ENCODE data around the gene SMAD6.
A peak's percentile ranks its signal among the peaks of the same experiment; 100 is the strongest.
"Not testable (repeated sequence)": the region's sequence is repeated elsewhere in the genome, so short reads cannot be mapped to it uniquely, and the experiment has no call there.

Gene SMAD6

DNA sequence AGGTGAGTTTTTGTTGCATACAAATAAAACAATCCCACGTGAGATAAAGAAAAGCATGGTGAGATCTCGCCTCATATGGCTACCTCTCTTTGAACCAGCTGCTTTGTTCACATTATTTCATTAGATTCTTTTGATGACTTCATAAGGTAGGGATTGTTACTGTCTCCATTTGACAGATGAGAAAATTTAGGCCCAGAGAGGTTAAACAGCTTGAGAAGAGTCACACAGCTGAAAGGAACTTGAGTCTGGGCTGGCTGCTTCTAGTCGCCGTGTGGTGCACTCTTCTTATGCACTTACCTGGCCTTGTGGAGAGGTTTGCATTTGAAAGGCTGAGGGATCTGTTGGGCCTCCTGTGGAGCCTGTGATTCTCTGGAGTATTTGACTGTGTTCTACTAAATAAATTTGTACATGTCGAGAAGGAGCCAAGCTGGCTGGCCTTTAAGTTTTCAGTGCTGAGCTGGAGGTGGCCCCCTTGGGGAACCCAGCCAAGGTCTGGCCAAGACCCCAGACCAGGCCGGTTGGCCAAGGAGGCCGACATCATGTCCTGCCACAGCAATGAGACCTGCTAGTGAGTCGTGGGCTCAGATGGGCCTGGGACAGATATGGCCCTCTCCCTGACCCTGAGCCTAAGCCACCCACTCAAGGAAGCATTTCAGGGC is 125.1 kb downstream of the SMAD6 start:
- no peak for TF ChIP-seq CTCF (conservative IDR thresholded peaks at IDR 0.05; ENCODE audit: low read depth, low read length)
- no peak overlapping the region for H3K4me3 ChIP-seq (ENCODE audit: low read depth, low read length)
- no peak for DNase-seq (ENCODE audit: low read depth)

DNA sequence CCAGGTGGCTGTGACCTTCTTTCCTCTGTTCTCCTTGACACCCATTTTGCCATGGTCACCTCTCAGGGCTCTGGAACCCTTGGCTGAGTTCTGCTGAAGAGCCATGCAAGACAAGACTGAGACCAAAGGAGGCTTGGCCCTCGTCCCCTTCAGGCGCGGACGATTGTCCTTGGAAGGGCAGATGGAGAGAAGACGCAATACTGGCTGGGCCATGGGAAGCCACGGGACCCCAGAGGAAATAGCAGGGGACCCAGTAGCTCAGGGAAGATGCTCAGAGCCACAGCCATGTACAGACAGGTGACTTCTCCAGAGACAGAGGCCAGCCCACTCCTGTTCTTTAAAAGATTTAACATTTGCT is 125.6 kb downstream of the SMAD6 start:
- DNase-seq (ENCODE audit: low read depth) = no peak
- TF ChIP-seq CTCF (conservative IDR thresholded peaks at IDR 0.05; ENCODE audit: low read depth, low read length) = no peak
- H3K4me3 ChIP-seq (ENCODE audit: low read depth, low read length) = no peak overlapping the region

DNA sequence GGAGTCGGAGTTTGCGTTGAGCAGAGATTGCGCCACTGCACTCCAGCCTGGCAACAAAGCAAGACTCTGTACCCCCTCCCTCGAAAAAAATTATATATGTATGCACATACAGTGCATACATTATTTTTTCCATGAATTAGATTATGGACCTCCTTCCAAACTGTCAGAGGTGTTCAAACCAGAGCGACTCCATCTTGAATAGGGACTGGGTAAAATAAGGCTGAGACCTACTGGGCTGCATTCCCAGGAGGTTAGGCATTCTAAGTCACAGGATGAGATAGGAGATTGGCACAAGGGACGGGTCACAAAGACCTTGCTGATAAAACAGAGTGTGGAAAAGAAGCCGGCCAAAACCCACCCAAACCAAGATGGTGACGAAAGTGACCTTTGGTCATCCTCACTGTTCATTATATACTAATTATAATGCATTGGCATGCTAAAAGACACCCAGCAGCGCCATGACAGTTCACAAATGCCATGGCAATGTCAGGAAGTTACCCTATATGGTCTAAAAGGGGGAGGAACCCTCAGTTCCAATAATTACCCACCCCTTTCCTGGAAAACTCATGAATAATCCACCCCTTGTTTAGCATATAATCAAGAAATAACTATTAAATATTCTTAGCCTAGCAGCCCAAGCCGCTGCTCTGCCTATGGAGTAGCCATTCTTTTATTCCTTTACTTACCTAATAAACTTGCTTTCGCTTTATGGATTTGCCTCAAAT is 126.9 kb downstream of the SMAD6 start:
- DNase-seq (ENCODE audit: low read depth); H3K4me3 ChIP-seq (ENCODE audit: low read depth, low read length): not testable (repeated sequence)

- H3K4me3 ChIP-seq (ENCODE audit: low read depth, low read length) = no peak overlapping the region
- no peak for DNase-seq (ENCODE audit: low read depth)
- TF ChIP-seq CTCF (conservative IDR thresholded peaks at IDR 0.05; ENCODE audit: low read depth, low read length) = no peak
These were observed 127.6 kb downstream of the SMAD6 start for GRCh38 chr15:66829551-66830121.

GRCh38 chr15:66830358-66830757 is 128.3 kb downstream of the SMAD6 start:
- DNase-seq (ENCODE audit: low read depth) = peak; percentile 51
- TF ChIP-seq CTCF (conservative IDR thresholded peaks at IDR 0.05; ENCODE audit: low read depth, low read length) = no peak
- no peak overlapping the region for H3K4me3 ChIP-seq (ENCODE audit: low read depth, low read length)

GRCh38 chr15:66830823-66831222 is 128.8 kb downstream of the SMAD6 start:
- no peak for TF ChIP-seq CTCF (conservative IDR thresholded peaks at IDR 0.05; ENCODE audit: low read depth, low read length)
- no peak for DNase-seq (ENCODE audit: low read depth)
- H3K4me3 ChIP-seq (ENCODE audit: low read depth, low read length) = no peak overlapping the region

DNA sequence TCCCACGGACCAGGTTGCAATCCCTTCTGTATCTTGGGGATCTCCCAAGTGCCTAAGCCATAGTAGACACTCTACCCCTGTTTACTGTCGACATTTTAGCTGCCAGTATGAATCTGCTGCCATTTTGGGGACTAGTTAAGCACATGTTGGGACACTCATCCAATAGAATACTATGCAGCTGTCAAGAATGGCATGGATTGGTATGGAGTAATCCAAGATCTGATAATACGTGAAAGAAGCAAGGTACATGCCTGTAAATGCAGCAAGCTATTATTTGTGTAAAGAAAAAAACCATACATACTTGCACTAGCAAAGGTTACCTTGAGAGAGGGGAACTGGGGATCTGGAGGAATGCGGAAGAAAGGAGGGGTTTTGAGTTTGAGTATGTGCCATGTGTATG is 129.3 kb downstream of the SMAD6 start:
- no peak for TF ChIP-seq CTCF (conservative IDR thresholded peaks at IDR 0.05; ENCODE audit: low read depth, low read length)
- DNase-seq (ENCODE audit: low read depth) = no peak

More for the DNA sequence above, 129.3 kb downstream of the SMAD6 start:
- H3K4me3 ChIP-seq (ENCODE audit: low read depth, low read length) = no peak overlapping the region

Data from choroid plexus epithelial cell (primary cell).